GM12878 (cell line): ENCODE results near the gene IL19. TPM values are rescaled to one million over a fixed set of nuclear protein-coding genes. Genes with fewer than 3 reads are reported as not detected.

Experiments
- CBX5 ChIP-seq: sonication (generic); IDR thresholded peaks from 2 replicates; pipeline ENCODE4 v1.6.1; 2016; ENCODE audit warnings: low read depth, moderate library complexity, mild to moderate bottlenecking, inconsistent platforms
- CHD2 ChIP-seq: IDR thresholded peaks from 2 replicates; pipeline ENCODE4 v1.6.1; 2011; ENCODE audit warnings: low read depth, low read length, improper control_type of control experiment, borderline replicate concordance
- DPF2 ChIP-seq: fragments of 450-650 bp; IDR thresholded peaks from 2 replicates; pipeline ENCODE4 v1.6.1; 2017; ENCODE audit warnings: mild to moderate bottlenecking
- EGR1 ChIP-seq, 2 experiments: IDR thresholded peaks; 1 replicate in 1 of 2; 2 replicates in 1 of 2; pipeline ENCODE4 v1.6.1; 2011 to 2012; ENCODE audit warnings: low read depth in 2 of 2, low read length in 2 of 2, borderline replicate concordance in 1 of 2, mild to moderate bottlenecking in 1 of 2, moderate library complexity in 1 of 2
- FOS ChIP-seq: IDR thresholded peaks from 3 replicates; pipeline ENCODE4 v1.6.1; 2011; ENCODE audit warnings: borderline replicate concordance; ENCODE audit not compliant: insufficient read length; ENCODE audit errors: extremely low read depth
- HDAC2 ChIP-seq: fragments of 200-600 bp; sonication (generic); IDR thresholded peaks from 2 replicates; pipeline ENCODE4 v1.6.1; 2017
- JUNB ChIP-seq: IDR thresholded peaks from 2 replicates; pipeline ENCODE4 v1.6.1; 2016; ENCODE audit warnings: antibody characterized with exemption, mild to moderate bottlenecking
- LARP7 ChIP-seq: fragments of 450-650 bp; IDR thresholded peaks from 2 replicates; pipeline ENCODE4 v1.6.1; 2017; ENCODE audit warnings: mild to moderate bottlenecking
- MYB ChIP-seq: fragments of 150-350 bp; IDR thresholded peaks from 2 replicates; pipeline ENCODE4 v1.6.1; 2014; ENCODE audit warnings: mild to moderate bottlenecking, low read depth, low read length, borderline replicate concordance
- MYC ChIP-seq: IDR thresholded peaks from 2 replicates; pipeline ENCODE4 v1.6.1; 2011; ENCODE audit warnings: mild to moderate bottlenecking, low read length, moderate library complexity, inconsistent platforms; ENCODE audit not compliant: insufficient read depth, insufficient replicate concordance, insufficient read length, severe bottlenecking
- NR2C2 ChIP-seq: IDR thresholded peaks from 2 replicates; pipeline ENCODE4 v1.6.1; 2011; ENCODE audit warnings: borderline replicate concordance, low read depth; ENCODE audit not compliant: control insufficient read depth, insufficient read length
- NR2F1 ChIP-seq: fragments of 450-650 bp; conservative IDR thresholded peaks from 2 replicates; pipeline ENCODE4 v1.6.1; 2017; ENCODE audit warnings: mild to moderate bottlenecking
- PML ChIP-seq: IDR thresholded peaks from 2 replicates; pipeline ENCODE4 v1.6.1; 2012; ENCODE audit warnings: low read length, inconsistent platforms
- RBBP5 ChIP-seq: fragments of 200-600 bp; sonication (generic); conservative IDR thresholded peaks from 2 replicates; pipeline ENCODE4 v1.6.1; 2016
- SP1 ChIP-seq: IDR thresholded peaks from one replicate; pipeline ENCODE4 v1.6.1; 2011; ENCODE audit warnings: low read depth, low read length
- STAT3 ChIP-seq: IDR thresholded peaks from 2 replicates; pipeline ENCODE4 v1.6.1; 2011; ENCODE audit warnings: low read depth, low read length, improper control_type of control experiment
- ZBED1 ChIP-seq: IDR thresholded peaks from 2 replicates; pipeline ENCODE4 v1.6.1; 2016; ENCODE audit warnings: borderline replicate concordance
- polyA plus RNA-seq, 11 experiments: library from polyadenylated mRNA; depleted of rRNA in 4 of 11; unstranded in 6 of 11; stranded (reverse) in 5 of 11; fragments of >200 nt; fragmentation: Nextera tagmentation in 4 of 11; fragmentation: Illumina TruSeq in 1 of 11; extraction: Ambion mirVana in 4 of 11; extraction: Trizol in 1 of 11; gene quantifications; 1 replicate in 1 of 11; 2 replicates in 10 of 11; pipeline versions ENCODE4 v1.2.1 to v1.2.3, GENCODE V29; 2011 to 2016; ENCODE audit warnings: inconsistent platforms in 2 of 11, missing spikeins in 2 of 11, low read depth in 1 of 11
- total RNA-seq, 4 experiments: library from RNA; depleted of rRNA in 3 of 4; stranded (reverse); fragments of >200 nt in 3 of 4; fragmentation: Illumina TruSeq in 1 of 4; extraction: Trizol in 1 of 4; gene quantifications; 2 replicates each; pipeline versions ENCODE4 v1.2.1 to v1.2.3, GENCODE V29; 2013 to 2021
- TF ChIP-seq, protein P1 (sequence below): fragments of 450-650 bp; IDR thresholded peaks from 2 replicates; pipeline ENCODE4 v1.6.1; 2017; ENCODE audit warnings: mild to moderate bottlenecking, low read depth, inconsistent platforms; ENCODE audit not compliant: poor library complexity, severe bottlenecking

IL19 gene
- total and polyA plus RNA-seq, 10 of the 15 experiments (the other 5 are each of a cell fraction or from before 2014, with no cell fraction given) = 0.10 to 0.73 (median 0.28) TPM; not detected in 6

GRCh38 chr1:206803221-206803730, 32.7 kb downstream of the IL19 start (continued):
- TF ChIP-seq MYC (no peak), MYB (no peak), SP1 (peak; percentile 83), STAT3 (peak; percentile 90; the same call in 1 of the 2 replicates), FOS (no peak), CHD2 (peak; percentile 79), EGR1 (IDR thresholded peaks at IDR 0.05; ENCODE audit: borderline replicate concordance in 1 of 2, low read depth in 2 of 2, low read length in 2 of 2) (peak in 1 of 2 experiments; percentile 65; a peak in 1 of 3 replicates), RBBP5 (no peak), JUNB (peak; percentile 93), HDAC2 (no peak), PML (peak; percentile 83; the same call in 1 of the 2 replicates), ZBED1 (peak; percentile 99), LARP7 (no peak), NR2F1 (peak; percentile 99), CBX5 (peak; percentile 87), NR2C2 (no peak), DPF2 (peak; percentile 95)
- TF ChIP-seq, protein P1, sequence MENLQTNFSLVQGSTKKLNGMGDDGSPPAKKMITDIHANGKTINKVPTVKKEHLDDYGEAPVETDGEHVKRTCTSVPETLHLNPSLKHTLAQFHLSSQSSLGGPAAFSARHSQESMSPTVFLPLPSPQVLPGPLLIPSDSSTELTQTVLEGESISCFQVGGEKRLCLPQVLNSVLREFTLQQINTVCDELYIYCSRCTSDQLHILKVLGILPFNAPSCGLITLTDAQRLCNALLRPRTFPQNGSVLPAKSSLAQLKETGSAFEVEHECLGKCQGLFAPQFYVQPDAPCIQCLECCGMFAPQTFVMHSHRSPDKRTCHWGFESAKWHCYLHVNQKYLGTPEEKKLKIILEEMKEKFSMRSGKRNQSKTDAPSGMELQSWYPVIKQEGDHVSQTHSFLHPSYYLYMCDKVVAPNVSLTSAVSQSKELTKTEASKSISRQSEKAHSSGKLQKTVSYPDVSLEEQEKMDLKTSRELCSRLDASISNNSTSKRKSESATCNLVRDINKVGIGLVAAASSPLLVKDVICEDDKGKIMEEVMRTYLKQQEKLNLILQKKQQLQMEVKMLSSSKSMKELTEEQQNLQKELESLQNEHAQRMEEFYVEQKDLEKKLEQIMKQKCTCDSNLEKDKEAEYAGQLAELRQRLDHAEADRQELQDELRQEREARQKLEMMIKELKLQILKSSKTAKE = peak; percentile 100
- TF ChIP-seq, all 136 proteins: peak for 73
